ENCODE measurements around the gene TYW1.
A peak's percentile ranks its signal among the peaks of the same experiment; 100 is the strongest.
"Not testable (repeated sequence)": the region's sequence is repeated elsewhere in the genome, so short reads cannot be mapped to it uniquely, and the experiment has no call there.

The TYW1 gene

GRCh38 chr7:67251986-67252558, 255.4 kb downstream of the TYW1 start:
- no peak for DNase-seq (ENCODE audit: low spot score)

GRCh38 chr7:67255076-67255475, 258.4 kb downstream of the TYW1 start:
- not testable (repeated sequence) for DNase-seq (ENCODE audit: low spot score)

DNA sequence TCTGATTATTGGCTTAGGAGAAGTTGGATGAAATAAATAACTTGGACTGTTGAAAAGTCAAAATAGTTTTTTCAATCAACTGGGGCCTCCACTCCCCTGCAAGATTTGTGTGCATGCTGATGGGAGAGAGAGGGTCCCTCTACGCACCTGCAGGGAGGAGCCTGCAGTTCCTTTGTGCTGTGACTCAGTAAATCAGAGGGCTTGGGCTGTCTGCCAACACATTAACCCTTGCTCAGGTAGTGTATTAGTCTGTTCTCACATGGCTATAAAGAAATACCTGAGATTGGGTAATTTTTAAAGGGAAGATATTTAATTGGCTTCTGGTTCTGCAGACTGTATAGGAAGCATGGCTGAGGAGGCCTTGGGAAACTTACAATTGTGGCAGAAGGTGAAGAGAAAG, 261.1 kb downstream of the TYW1 start:
- not testable (repeated sequence) for DNase-seq (ENCODE audit: low spot score)

DNA sequence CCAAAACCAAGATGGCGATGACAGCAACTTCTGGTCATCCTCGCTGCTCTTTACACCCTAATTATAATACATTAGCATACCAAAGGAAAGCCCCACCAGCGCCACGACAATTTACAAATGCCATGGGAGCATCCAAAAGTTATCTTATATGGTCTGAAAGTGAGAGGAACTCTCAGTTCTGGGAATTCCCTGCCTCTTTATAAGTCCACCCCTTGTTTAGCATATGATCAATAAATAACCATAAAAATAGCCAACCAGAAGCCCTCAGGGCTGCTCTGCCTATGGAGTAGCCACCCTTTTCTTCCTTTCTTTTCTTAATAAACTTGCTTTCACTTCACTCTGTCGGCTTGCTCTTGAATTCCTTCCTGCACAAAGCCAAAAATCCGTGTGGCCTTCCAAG, 262.7 kb downstream of the TYW1 start:
- DNase-seq (ENCODE audit: low spot score) = not testable (repeated sequence)

DNA sequence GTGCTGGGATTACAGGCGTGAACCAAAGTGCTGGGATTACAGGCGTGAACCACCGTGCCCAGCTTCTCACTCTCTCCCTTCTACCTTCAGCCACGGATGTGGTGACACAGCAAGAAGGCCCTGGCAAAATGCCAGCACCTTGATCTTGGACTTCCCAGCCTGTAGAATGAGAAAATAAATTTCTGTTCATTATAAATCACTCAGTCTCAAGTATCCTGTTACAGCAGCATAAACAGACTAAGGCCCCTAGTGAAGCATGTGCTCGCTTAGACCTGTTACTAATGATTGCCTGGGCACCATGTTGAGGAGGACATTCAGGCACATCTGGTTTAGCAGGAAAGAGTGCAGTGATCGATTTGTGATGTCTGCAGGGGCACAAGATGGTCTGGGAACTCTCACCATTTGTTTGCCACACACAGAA, 263.5 kb downstream of the TYW1 start:
- DNase-seq (ENCODE audit: low spot score) = not testable (repeated sequence)

- DNase-seq (ENCODE audit: low spot score) = not testable (repeated sequence)
Observed at GRCh38 chr7:67264000-67264399, 267.4 kb downstream of the TYW1 start.

DNA sequence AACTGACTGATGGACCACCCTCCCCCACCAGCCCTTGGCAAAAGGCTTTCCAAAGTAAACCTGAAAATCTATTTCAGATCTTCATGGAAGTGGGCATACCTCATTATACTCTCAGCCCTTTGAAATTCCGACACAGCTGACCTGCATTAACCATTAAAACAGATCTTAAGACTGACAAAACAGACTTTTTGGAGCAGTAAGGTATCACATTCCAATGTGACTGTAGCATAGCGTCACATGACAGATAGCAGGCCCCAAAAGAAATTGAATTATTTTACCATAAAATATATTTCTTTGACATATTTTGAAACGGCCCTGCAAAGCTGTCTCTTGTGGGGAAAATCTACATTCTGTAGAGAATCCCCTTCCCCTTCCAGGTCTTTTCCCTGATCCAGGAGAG, 269.4 kb downstream of the TYW1 start:
- not testable (repeated sequence) for DNase-seq (ENCODE audit: low spot score)

- peak; percentile 14 for DNase-seq (ENCODE audit: low spot score)
Observed at GRCh38 chr7:67267914-67268313, 271.3 kb downstream of the TYW1 start.

DNA sequence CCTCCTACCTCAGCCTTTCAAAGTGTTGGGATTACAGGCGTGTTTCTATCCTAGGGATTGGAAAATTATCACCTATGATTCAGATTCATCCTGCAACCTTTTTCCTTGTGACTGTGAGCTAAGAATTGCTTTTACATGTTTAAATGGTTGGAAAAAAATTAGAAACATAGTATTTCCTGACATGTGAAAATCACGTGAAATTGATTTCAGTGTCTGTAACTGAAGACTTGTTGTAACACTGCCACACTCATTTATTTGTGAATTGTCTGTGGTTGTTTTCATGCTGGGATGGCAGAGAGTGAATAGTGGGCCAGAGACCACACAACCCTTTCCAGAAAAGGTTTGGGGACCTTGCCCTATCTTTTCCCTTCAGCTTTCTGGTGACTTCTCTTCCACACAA, 273.3 kb downstream of the TYW1 start:
- DNase-seq (ENCODE audit: low spot score) = not testable (repeated sequence)
